GM12878 (cell line): Measurements from ENCODE around the gene SLC4A8. TPM values are rescaled to one million over a fixed set of nuclear protein-coding genes. Genes with fewer than 3 reads are reported as not detected.

Experiments used
- ASH2L ChIP-seq: fragments of 300-600, 200-600 bp; sonication (generic); IDR thresholded peaks from 2 replicates; pipeline ENCODE4 v1.6.1; 2017; ENCODE audit warnings: low read depth, mild to moderate bottlenecking, borderline replicate concordance
- ATF2 ChIP-seq: IDR thresholded peaks from 2 replicates; pipeline ENCODE4 v1.6.1; 2012; ENCODE audit warnings: low read length, inconsistent platforms
- BCL11A ChIP-seq: IDR thresholded peaks from 2 replicates; pipeline ENCODE4 v1.6.1; 2011; ENCODE audit warnings: low read depth, low read length
- BCL3 ChIP-seq: IDR thresholded peaks from 2 replicates; pipeline ENCODE4 v1.6.1; 2011; ENCODE audit warnings: borderline replicate concordance, low read depth, mild to moderate bottlenecking, moderate library complexity, low read length; ENCODE audit not compliant: insufficient read depth, poor library complexity, severe bottlenecking
- CHD2 ChIP-seq: IDR thresholded peaks from 2 replicates; pipeline ENCODE4 v1.6.1; 2011; ENCODE audit warnings: low read depth, low read length, improper control_type of control experiment, borderline replicate concordance
- CREM ChIP-seq: IDR thresholded peaks from 2 replicates; pipeline ENCODE4 v1.6.1; 2014; ENCODE audit warnings: antibody characterized with exemption, low read depth
- DPF2 ChIP-seq: fragments of 450-650 bp; IDR thresholded peaks from 2 replicates; pipeline ENCODE4 v1.6.1; 2017; ENCODE audit warnings: mild to moderate bottlenecking
- FOXM1 ChIP-seq: IDR thresholded peaks from 2 replicates; pipeline ENCODE4 v1.6.1; 2012; ENCODE audit warnings: low read depth, mild to moderate bottlenecking, inconsistent platforms, low read length, moderate library complexity
- HDAC2 ChIP-seq: fragments of 200-600 bp; sonication (generic); IDR thresholded peaks from 2 replicates; pipeline ENCODE4 v1.6.1; 2017
- IKZF1 ChIP-seq: fragments of 450-650 bp; conservative IDR thresholded peaks from 2 replicates; pipeline ENCODE4 v1.6.1; 2017; ENCODE audit warnings: antibody characterized with exemption, mild to moderate bottlenecking
- IKZF2 ChIP-seq, 2 experiments: fragments of 450-650 bp; IDR thresholded peaks; 2 replicates each; pipeline ENCODE4 v1.6.1; 2017; ENCODE audit warnings: mild to moderate bottlenecking in 2 of 2, moderate library complexity in 2 of 2
- KDM1A ChIP-seq: fragments of 200-600 bp; sonication (generic); IDR thresholded peaks from 2 replicates; pipeline ENCODE4 v1.6.1; 2016; ENCODE audit warnings: borderline replicate concordance
- MEF2A ChIP-seq: IDR thresholded peaks from 2 replicates; pipeline ENCODE4 v1.6.1; 2011; ENCODE audit warnings: low read depth, mild to moderate bottlenecking, low read length, moderate library complexity; ENCODE audit not compliant: insufficient read depth
- MTA2 ChIP-seq: fragments of 450-650 bp; IDR thresholded peaks from 2 replicates; pipeline ENCODE4 v1.6.1; 2016; ENCODE audit warnings: low read depth, mild to moderate bottlenecking, moderate library complexity
- NFIC ChIP-seq: IDR thresholded peaks from 2 replicates; pipeline ENCODE4 v1.6.1; 2012; ENCODE audit warnings: low read depth, mild to moderate bottlenecking, inconsistent platforms, low read length, moderate library complexity
- NFYB ChIP-seq: IDR thresholded peaks from 2 replicates; pipeline ENCODE4 v1.6.1; 2011; ENCODE audit warnings: low read depth, mild to moderate bottlenecking, low read length, improper control_type of control experiment, moderate library complexity; ENCODE audit not compliant: insufficient read depth
- NR2C1 ChIP-seq: fragments of 450-650 bp; IDR thresholded peaks from 2 replicates; pipeline ENCODE4 v1.6.1; 2017; ENCODE audit warnings: antibody characterized with exemption, mild to moderate bottlenecking, moderate library complexity
- RFX5 ChIP-seq: IDR thresholded peaks from 2 replicates; pipeline ENCODE4 v1.6.1; 2011; ENCODE audit warnings: low read depth, low read length, improper control_type of control experiment
- RUNX3 ChIP-seq: IDR thresholded peaks from 2 replicates; pipeline ENCODE4 v1.6.1; 2012; ENCODE audit warnings: low read length, inconsistent platforms
- SKIL ChIP-seq: fragments of 450-650 bp; IDR thresholded peaks from 2 replicates; pipeline ENCODE4 v1.6.1; 2017; ENCODE audit warnings: mild to moderate bottlenecking, low read depth, inconsistent platforms; ENCODE audit not compliant: poor library complexity, severe bottlenecking
- TBL1XR1 ChIP-seq: IDR thresholded peaks from 2 replicates; pipeline ENCODE4 v1.6.1; 2012; ENCODE audit warnings: low read depth, low read length, improper control_type of control experiment
- ZNF24 ChIP-seq: fragments of 450-650 bp; IDR thresholded peaks from 2 replicates; pipeline ENCODE4 v1.6.1; 2017; ENCODE audit warnings: antibody characterized with exemption, mild to moderate bottlenecking
- ZNF274 ChIP-seq: IDR thresholded peaks from one replicate; pipeline ENCODE4 v1.8.0; 2011; ENCODE audit not compliant: insufficient read length, insufficient read depth
- ZNF384 ChIP-seq: IDR thresholded peaks from 2 replicates; pipeline ENCODE4 v1.6.1; 2012; ENCODE audit warnings: low read depth, mild to moderate bottlenecking, low read length, improper control_type of control experiment, borderline replicate concordance
- polyA plus RNA-seq, 11 experiments: library from polyadenylated mRNA; depleted of rRNA in 4 of 11; unstranded in 6 of 11; stranded (reverse) in 5 of 11; fragments of >200 nt; fragmentation: Nextera tagmentation in 4 of 11; fragmentation: Illumina TruSeq in 1 of 11; extraction: Ambion mirVana in 4 of 11; extraction: Trizol in 1 of 11; gene quantifications; 1 replicate in 1 of 11; 2 replicates in 10 of 11; pipeline versions ENCODE4 v1.2.1 to v1.2.3, GENCODE V29; 2011 to 2016; ENCODE audit warnings: inconsistent platforms in 2 of 11, missing spikeins in 2 of 11, low read depth in 1 of 11
- total RNA-seq, 4 experiments: library from RNA; depleted of rRNA in 3 of 4; stranded (reverse); fragments of >200 nt in 3 of 4; fragmentation: Illumina TruSeq in 1 of 4; extraction: Trizol in 1 of 4; gene quantifications; 2 replicates each; pipeline versions ENCODE4 v1.2.1 to v1.2.3, GENCODE V29; 2013 to 2021

SLC4A8 gene
- total and polyA plus RNA-seq, 10 of the 15 experiments (the other 5 are each of a cell fraction or from before 2014, with no cell fraction given), result 1.4 to 7.7 (median 3.7) TPM

GRCh38 chr12:51480978-51481377, 56.3 kb downstream of the SLC4A8 start (continued):
- TF ChIP-seq CHD2 (peak; percentile 54; the same call in 1 of the 2 replicates), TBL1XR1 (peak; percentile 83; the same call in 1 of the 2 replicates), CREM (peak; percentile 53), RUNX3 (peak; percentile 87), ASH2L (no peak), MEF2A (peak; percentile 93), ZNF384 (peak; percentile 34; the same call in 1 of the 2 replicates), SKIL (peak; percentile 43), IKZF2 (IDR thresholded peaks at IDR 0.05) (peak in 1 of 2 experiments; percentile 51; a peak in 1 of 4 replicates), FOXM1 (peak; percentile 63; the same call in 1 of the 2 replicates), IKZF1 (0 out of 2 replicates have a peak, but pooled peaks have one; percentile 25), MTA2 (peak; percentile 50; the same call in 1 of the 2 replicates), NFYB (no peak), NFIC (peak; percentile 90), BCL11A (no peak), ATF2 (peak; percentile 77), DPF2 (no peak), RFX5 (no peak), BCL3 (no peak), HDAC2 (no peak), ZNF24 (no peak), NR2C1 (no peak), ZNF274 (no peak), KDM1A (no peak)
- TF ChIP-seq, all 136 proteins: peak for 20
